GM19099 (cell line): ENCODE results near the gene IGSF21.

Source experiments
- POLR2A ChIP-seq: IDR thresholded peaks from 3 replicates; pipeline ENCODE4 v1.6.1; 2011; ENCODE audit warnings: low read depth; ENCODE audit not compliant: insufficient read length; ENCODE audit errors: extremely low read depth

Gene IGSF21

DNA sequence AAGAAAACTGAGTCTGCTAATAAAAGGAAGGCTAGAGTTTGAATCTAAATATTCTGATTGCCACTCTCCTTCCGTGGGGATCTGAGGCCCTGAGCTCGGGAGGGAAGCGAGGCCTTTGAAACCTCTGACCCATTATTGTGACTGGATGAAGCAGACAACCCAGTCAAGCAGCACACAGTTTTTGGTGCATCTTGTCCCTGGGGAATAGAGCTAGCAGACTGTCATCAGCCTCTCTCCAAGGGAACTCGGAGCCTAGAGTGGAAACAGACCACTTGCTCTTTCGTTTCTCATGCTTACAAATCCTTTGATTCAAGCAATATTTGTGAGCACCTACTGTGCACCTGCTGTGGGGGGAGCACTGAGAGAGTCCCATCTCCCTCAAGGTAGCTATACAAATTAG lies 240.0 kb downstream of the IGSF21 start:
- no peak for TF ChIP-seq POLR2A

DNA sequence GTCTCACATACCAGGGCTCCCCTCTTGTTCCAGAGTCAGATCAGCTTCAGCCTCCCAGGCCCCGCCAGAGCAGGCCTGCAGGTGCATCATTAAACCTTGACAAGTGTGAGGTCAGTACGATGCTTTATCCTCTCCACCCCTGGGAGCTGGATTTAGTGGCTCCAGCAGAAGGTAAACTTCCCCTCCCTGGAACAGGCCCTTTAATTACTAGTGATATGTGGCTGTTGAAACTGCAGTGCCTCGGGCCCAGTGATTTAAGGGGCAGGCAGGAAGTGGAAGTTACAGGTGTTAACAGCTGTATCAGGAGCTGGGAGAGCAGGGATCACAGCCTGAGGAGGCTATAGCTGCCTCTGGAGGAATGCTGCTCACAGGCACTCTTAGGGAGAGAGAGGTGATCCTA lies 240.8 kb downstream of the IGSF21 start:
- TF ChIP-seq POLR2A, result no peak

DNA sequence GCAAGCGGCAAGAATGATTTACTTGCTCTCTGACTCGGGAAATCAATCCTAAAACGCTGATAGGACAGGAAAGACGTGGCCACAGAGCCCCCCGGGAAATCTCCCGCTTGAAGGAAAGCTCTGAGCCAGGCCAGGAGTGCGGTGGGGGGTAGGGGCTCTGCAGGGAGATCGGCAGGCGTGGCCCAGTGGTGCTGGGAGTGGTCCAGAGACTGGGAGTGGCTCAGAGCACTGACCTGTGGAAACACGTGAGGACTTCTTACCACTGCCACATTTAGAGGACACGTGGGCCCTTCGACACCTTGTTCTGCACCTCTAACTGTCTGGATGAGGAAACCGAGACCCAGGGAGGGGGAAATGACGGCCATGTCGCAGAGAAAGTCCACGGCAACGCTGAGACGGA lies 243.1 kb downstream of the IGSF21 start:
- TF ChIP-seq POLR2A, result no peak

DNA sequence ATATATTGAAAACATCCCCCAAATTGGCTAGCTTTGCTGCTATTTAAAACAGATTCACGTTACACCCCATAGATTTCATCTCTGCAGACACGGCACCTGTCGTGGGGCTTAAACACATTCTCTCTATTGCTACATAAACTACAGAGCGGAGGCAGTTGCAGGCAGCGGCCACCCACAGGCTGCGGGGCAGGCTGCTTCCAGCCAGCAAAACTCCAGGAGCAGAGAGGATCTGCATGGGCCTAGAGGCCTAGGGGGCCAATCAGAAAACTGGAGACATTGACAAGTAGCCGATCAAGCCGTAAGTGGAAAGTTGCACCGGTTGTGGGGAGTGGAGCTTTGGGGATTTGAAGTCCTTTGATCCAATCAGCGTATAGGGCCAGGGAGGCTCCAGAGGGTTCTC lies 244.1 kb downstream of the IGSF21 start:
- no peak for TF ChIP-seq POLR2A

DNA sequence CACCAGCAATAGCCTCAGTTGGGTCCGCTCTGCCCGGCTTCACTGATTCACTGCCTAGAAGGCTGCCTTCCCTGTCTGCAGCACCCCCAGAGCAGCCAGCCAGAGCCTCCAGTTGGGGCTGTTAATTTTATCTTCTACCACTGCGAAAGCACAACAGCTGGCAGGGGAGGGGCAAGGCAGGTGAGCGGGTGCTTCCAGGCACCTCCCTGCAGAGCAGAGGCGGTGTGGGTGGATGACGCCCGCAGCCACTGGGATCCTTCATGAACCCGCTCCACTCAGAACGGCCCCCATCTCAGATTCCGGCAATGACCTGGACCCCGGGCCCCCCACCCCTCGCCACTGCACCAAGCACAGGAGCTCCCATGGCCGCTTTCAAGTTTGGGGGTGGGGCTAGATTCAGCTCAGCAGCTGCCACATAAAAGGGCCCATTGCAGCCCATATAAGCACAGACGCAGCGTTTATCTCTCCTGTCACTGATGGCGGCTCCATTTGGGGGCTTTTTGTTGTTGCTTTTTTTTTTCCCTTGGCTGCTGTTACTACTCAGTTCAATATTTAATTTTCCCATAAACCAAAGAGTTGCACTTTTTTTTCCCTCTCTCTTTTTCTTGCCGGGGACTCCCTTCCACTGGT lies 245.2 kb downstream of the IGSF21 start:
- no peak for TF ChIP-seq POLR2A

DNA sequence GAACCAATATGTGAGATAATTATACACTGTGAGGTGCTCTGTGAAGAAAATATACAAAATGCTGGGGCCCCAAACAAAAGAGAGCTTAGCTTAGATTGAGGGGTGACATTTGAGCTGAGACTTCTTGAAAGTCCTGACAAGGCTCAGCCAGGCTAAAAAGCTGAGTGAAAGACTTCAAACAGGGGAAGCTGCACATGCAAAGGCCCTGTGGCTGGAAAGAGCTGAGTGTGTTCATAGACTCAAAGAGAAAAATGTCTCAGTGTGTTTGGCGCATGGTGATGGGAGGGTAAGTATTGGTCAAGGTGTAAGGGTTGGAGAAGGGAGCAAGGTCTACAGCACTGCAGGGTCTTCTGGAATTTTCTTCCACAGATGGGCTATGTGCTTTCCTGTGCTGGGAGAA lies 245.9 kb downstream of the IGSF21 start:
- TF ChIP-seq POLR2A, result no peak

DNA sequence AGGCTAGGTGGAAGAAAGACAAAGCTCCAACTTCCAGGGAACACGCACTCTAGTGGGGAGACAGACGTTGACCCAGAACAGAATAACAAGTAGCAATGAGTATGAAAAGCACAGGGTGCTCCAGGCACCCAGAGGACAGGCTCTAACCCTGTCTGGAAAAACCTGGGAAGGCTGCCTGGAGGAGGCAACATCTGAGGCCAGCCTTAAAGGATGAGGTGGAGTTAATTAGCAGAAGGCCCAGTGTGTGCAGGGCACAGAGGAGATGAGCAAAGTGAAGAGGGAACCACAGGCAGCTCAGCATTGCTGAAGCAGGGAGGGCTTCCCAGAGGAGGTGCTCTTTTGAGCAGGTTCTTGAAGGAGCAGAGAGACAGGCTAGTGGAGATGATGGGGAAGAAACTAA lies 246.4 kb downstream of the IGSF21 start:
- TF ChIP-seq POLR2A, result no peak

DNA sequence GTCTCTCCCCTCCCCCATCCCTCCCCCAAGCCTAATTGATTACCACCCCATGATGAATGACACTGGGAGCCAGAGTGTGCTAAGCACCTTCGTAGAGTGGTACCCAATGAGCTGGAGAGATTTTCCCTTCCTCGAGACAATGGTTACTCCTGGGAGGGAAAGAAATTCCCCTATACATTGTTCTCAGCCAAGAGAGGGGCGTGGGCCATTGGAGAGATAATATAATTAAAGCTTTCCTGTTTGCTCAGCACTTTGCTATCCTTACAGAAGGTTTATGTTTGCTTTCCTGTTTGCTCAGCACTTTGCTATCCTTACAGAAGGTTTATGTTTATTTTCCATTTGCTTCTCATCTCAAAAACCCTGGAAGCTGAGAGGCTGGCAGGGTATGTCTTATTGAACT lies 247.0 kb downstream of the IGSF21 start:
- TF ChIP-seq POLR2A, result no peak

DNA sequence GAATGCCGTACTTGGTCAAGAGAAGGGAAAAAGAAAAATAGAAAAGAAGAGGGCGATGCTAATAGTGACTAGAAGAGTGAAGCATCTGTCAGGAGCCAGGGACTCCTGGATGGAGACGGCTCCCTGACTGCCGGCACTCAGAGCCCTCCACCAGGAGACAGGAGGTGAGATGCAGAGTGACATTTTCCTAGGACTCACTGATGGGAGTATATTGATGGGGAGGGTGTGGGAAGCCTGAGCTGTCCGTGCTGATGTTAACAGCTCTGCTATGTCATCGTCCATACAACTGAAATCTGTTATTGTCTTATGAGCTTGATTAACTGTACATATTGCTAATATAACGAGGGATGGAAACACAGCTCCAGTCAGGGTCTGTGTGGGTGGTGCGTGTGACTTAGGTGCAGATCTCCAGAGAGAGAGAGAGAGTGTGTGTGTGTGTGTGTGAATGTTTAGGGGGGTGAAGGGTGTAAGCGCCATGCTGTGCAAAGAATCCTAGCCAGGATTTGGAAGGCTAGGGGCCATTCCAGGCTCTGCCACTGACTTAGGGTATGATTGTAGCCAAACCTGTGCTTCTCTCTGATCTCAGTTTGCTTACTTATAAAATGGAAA lies 250.1 kb downstream of the IGSF21 start:
- TF ChIP-seq POLR2A, result no peak

DNA sequence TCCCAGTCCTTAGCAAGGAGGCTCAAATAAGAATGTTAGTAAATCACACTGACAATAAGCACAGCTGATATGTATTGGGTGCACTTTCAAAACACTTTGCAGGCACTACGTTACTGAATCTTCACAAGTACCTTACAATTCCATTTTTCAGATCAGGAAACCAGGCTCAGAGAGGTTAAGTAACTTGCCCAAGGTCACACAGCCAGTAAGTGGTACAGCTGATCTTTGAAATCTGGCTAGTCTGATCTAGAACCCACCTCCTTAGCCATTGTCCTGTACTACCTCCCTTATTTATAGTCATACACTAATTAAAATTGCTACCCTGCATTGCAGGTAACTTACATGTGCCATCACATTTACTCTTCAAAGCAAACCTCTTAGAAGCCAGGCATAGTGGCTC lies 251.0 kb downstream of the IGSF21 start:
- no peak for TF ChIP-seq POLR2A

DNA sequence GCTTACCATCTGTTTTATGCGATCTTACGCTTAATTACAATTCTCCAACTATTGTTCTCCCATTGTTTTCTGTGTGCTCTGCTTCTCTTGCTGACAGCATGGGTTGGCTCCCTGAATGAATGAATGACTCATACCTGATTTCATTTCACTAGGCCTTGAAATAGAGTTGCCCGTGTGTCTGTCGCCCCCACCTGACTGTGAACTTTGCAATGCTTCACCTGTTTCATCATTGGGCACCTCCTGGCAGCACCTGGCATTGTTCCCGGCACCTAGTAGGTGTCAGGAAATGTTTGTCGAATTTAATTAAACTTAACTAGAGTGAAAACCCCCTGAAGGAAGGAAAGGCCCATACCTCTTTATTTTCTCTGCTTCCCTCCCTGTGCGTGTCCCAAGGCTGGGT lies 252.7 kb downstream of the IGSF21 start:
- no peak for TF ChIP-seq POLR2A

DNA sequence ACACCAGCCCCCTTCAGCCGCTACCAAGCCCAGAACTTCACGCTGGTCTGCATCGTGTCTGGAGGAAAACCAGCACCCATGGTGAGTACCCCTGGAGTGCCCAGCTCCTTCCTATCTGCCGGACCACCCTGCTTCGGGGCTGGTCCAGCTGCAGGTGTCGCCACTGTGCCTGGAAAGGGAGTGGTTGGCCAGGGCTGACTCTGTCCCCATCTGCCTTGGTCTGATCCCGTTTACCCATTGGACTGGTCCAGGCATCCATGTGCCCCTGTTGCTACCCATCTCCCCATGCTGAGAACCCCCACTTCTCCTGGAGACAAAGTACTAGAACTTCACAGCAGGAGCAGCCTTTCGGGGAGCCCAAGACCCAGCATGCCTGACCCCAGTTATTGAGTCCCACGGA lies 254.6 kb downstream of the IGSF21 start:
- no peak for TF ChIP-seq POLR2A

DNA sequence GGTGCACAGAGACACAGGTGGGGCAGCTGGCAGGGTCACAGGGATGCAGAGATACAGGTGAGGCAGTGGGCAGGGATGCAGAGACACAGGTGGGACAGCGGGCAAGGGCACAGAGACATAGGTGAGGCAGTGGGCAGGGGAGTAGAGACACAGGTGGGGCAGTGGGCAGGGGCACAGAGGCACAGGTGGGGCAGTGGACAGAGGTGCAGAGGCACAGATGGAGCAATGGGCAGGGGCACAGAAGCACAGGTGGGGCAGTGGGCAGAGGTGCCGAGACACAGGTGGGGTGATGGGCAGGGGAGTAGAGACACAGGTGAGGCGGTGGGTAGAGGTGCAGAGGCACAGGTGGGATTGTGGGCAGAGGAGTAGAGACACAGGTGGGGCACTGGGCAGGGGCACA lies 255.8 kb downstream of the IGSF21 start:
- TF ChIP-seq POLR2A, result no peak

DNA sequence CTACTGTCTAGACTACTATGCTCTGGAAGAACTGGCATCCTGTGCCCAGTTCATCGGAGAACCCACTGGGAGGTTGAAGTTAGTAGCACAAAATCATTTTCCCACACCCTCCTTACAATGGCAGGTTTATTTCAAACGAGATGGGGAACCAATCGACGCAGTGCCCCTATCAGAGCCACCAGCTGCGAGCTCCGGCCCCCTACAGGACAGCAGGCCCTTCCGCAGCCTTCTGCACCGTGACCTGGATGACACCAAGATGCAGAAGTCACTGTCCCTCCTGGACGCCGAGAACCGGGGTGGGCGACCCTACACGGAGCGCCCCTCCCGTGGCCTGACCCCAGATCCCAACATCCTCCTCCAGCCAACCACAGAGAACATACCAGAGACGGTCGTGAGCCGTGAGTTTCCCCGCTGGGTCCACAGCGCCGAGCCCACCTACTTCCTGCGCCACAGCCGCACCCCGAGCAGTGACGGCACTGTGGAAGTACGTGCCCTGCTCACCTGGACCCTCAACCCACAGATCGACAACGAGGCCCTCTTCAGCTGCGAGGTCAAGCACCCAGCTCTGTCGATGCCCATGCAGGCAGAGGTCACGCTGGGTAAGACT lies 257.6 kb downstream of the IGSF21 start:
- TF ChIP-seq POLR2A, result no peak

DNA sequence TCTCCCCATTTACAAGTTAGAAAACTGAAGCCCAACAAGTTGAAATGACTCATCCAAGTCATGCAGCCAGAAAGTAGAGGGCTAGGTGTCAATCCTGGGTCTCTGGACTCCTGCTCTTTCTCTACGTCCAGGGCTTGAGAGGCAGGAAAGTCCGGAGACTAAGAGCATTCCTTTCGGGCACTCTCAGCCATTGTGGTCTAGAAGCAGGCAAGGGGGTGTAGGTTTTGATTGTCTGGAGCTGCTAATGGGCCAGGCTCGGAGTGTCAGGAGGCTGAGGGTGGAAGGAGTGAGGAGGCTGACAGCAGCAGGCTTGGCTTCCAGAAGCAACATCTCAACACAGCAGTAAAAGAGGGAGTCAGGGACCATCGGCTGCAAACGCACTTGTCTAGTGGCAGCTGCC lies 265.6 kb downstream of the IGSF21 start:
- TF ChIP-seq POLR2A, result no peak

DNA sequence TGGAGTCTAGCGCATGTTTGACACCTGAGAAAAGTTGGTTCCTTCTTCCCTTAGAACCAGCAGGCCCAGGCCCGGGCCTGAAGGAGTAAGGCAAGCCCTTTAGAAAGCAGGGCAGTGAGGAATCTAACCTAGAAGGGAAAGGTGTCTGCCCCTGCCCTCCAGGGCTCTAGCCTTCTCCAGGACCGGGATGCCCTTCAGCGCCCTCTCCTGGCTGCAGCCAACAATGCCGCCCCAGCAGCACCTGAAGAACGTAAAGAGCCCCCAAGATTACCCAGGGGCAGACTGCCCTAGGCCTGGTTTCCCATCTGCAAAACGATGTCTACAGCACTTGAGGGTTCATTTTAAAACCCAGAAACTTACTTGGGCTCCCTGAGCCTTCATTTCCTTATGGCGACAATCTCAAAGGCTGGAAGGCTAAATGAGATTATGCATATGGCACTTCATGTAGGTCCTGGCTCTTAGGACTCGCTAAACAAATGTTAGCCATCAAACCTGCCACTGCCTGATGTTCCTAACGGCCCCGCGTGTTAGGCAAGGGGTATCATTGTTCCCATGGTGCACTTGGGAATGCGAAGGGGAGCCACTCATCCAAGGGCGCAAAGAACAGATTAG lies 266.4 kb downstream of the IGSF21 start:
- TF ChIP-seq POLR2A, result no peak
